IPS-18c (cell line): ENCODE measurements around the gene VSTM1.

ENCODE experiments used
- H3K4me3 ChIP-seq: 2 replicates; pipeline ENCODE4 v1.7.0; 2013; ENCODE audit warnings: low read depth, mild to moderate bottlenecking, low read length, moderate library complexity; ENCODE audit not compliant: insufficient read depth
- H3K9me3 ChIP-seq: one replicate; pipeline ENCODE4 v1.6.1; 2013; ENCODE audit warnings: mild to moderate bottlenecking, low read length, moderate library complexity; ENCODE audit not compliant: control insufficient read depth, insufficient read depth

Gene VSTM1

DNA sequence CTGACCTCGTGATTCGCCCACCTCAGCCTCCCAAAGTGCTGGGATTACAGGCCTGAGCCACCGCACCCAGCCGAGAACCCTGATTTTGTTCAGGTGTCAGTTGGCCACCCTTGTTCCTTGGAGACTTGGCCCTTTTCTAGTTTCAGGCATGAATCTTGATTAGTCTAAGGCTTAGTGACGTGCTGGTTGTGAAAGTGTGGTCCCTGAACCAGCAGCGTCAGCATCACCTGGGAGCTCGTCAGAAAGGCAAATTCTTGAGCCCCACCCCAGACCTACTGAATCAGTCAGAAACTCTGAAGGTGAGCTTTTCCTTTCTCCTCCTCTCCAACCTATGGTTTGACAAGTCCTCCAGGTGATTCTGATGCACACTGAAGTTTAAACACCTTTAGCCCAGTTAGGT, 37.0 kb downstream of the VSTM1 start:
- H3K4me3 ChIP-seq: no peak overlapping the region
- H3K9me3 ChIP-seq: no peaks in the 10 kb centered on the region

DNA sequence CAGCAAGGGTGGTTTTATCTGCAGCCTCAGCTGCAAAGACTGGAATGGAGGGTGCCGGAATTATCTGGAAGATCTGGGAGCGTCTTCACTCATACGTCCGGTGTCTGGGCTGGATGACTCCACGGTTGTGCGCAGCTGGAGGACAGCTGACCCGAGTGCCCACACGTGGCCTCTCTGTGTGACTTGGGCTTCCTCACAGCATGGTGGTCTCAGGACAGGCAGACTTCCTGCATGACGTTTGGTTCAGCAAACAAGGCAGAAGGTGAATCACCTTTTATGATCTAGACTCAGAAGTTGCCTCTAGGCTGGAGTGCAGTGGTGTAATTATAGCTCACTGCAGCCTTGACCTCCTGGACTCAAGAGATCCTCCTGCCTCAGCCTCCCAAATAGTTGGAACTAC, 39.0 kb downstream of the VSTM1 start:
- Histone ChIP-seq H3K4me3 (no peak overlapping the region), H3K9me3 (no peaks in the 10 kb centered on the region)

DNA sequence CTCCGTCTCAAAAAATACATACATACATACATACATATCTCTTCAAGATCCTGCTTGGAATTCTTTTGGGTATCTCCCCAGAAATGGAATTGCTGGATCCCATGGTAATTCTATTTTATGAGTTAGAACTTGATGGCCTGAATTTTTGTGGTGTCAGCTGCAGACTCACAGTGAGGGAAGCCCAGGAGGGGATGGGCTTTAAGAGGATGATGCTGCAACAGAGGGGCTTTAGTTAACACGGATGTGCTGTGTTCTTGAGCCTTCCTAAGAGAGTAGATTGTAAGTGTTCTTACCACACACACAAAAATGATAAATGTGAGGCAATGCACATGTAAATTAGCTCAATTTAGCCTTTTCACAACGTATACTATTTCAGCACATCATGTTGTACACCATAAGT, 40.5 kb downstream of the VSTM1 start:
- no peaks in the 10 kb centered on the region for H3K9me3 ChIP-seq
- H3K4me3 ChIP-seq: no peak overlapping the region

DNA sequence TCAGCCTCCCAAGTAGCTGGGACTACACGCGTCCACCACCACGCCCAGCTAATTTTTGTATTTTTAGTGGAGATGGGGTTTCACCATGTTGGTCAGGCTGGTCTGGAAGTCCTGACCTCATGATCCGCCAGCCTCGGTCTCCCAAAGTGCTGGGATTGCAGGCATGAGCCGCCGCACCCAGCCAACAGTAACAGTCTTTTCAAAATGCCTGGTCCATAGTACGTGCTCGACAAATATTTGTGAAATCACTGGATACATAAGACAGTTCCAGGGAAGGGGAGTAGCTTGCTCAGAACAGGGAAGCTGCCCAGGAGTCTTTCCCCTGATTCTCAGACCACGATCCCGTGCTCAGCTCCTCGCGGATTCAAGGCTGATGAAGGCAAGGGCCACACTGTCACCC, 41.8 kb downstream of the VSTM1 start:
- H3K9me3 ChIP-seq: no peaks in the 10 kb centered on the region
- no peak overlapping the region for H3K4me3 ChIP-seq

DNA sequence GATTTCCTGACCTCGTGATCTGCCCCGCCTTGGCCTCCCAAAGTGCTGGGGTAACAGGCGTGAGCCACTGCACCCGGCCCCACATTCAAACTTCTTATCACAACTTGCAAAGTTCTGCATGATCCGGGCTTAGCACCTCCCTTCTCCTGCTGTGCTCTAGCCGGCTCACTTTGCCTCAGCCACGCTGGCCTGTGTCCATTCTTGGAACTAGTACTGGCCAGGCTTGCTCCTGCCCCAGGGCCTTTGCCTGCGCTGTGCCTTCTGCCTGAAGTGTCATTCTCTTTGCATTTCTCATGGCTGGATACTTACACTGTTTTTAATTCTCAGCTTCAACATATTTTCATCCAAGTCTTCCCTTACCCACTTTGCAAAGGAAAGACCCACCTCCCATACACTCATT, 42.3 kb downstream of the VSTM1 start:
- H3K9me3 ChIP-seq: no peaks in the 10 kb centered on the region
- H3K4me3 ChIP-seq: no peak overlapping the region

DNA sequence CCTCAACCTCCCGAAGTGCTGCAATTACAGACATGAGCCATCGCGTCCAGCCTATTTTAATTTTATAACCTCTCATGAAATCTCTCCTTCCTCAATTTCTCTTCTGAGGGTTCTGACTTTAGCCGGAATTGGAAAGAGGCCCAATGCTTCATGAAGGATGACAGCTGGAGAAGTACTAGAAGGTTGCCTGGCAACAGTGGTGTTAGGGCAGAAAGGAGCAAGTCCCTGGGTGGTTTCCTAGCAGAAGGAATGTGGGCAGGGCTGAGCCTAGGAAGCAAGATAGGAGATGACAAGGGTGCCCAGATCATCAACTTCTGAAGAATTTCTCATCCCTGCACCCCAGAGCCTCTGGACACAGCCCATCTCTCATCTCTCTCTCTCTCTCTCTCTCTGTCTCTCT, 46.4 kb downstream of the VSTM1 start:
- Histone ChIP-seq H3K9me3 (no peaks in the 10 kb centered on the region), H3K4me3 (no peak overlapping the region)

DNA sequence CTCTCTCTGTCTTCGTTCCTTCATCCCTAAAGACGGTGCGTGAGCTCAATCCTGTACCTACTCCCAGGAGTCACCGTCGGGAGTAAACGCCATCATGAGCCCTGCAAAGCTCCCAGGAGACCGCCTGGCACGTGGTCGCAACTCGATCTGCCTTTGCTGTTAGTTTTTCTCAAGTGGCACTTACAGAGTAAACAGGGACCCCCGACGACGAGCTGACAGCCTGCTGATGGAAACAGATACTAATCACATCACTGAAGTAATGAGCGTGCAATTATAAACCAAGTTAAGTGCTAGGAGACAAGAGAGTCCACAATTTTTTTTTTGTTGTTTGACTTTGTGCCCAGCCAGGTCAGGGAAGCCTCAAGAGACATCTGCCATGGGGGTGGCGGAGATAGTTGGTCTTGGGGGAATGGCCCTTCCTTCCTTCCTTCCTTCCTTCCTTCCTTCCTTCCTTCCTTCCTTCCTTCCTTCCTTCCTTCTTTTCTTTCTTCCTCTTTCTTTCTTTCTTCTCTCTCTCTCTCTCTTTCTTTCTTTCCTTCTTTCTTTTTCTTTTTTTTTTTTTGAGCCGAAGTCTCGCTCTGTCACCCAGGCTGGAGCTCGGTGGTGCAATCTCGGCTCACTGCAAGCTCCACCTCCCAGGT, 48.7 kb downstream of the VSTM1 start:
- Histone ChIP-seq H3K4me3 (no peak overlapping the region), H3K9me3 (no peaks in the 10 kb centered on the region)

DNA sequence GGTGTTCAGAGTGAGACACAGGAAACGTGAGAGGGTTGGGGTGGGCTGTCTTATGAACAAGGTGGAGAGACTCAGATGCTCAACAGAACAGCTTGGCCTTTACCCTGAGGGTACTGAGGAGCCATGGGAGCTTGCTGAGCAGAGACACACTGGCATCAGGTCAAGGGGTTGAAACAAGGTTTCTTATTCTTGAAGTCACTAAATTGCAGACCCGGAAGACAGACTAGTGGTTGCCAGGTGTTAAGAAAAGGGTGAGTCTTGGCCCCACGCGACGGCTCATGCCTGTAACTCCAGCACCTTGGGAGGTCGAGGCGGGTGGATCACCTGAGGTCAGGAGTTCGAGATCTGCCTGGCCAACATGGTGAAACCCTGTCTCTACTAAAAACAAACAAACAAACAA, 49.8 kb downstream of the VSTM1 start:
- no peak overlapping the region for H3K4me3 ChIP-seq
- H3K9me3 ChIP-seq: no peaks in the 10 kb centered on the region

DNA sequence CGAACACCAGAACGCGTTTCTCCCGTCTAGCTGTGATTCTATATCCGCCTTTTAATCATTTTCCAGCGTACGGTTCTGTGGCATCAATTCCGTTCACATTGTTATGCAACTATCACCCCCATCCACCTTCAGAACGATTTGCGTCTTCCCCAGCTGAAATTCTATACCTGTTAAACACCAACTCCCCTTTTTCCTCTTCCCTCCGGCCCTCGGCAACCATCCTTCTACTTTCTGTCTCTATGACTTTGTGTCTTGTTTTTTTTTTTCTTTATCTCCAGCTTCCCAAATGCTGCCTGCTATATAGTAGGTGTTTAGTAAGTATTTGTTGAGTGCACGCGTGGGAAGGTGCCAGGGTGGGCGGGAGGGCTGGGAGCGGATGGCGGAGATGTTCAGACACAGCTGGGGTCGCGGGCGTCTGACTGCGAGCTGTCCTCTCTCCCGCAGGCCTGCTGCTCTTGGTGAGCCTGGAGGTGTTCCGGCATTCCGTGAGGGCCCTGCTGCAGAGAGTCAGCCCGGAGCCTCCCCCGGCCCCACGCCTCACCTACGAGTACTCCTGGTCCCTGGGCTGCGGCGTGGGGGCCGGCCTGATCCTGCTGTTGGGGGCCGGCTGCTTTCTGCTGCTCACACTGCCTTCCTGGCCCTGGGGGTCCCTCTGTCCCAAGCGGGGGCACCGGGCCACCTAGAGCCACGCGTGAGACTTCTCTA, 52.0 kb downstream of the VSTM1 start:
- Histone ChIP-seq H3K4me3 (peak overlapping the region; percentile 28; the same call in 1 of the 2 replicates), H3K9me3 (no peaks in the 10 kb centered on the region)

DNA sequence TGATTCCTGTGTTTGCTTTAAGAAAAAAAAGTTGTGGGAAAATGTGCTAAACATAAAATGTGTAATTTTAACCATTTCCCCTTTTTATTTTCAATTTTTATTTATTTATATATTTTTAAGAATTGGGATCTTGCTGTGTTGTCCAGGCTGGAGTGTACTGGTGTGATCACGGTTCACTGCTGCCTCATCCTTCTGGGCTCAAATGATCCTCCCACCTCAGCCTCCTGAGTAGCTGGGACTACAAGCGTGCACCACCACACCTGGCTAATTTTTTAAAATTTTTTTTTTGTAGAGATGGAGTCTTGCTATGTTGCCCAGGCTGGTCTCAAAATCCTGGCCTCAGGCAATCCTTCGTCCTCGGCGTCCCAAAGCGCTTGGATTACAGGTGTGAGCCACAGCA, 53.2 kb downstream of the VSTM1 start:
- no peak overlapping the region for H3K4me3 ChIP-seq
- H3K9me3 ChIP-seq: no peaks in the 10 kb centered on the region

DNA sequence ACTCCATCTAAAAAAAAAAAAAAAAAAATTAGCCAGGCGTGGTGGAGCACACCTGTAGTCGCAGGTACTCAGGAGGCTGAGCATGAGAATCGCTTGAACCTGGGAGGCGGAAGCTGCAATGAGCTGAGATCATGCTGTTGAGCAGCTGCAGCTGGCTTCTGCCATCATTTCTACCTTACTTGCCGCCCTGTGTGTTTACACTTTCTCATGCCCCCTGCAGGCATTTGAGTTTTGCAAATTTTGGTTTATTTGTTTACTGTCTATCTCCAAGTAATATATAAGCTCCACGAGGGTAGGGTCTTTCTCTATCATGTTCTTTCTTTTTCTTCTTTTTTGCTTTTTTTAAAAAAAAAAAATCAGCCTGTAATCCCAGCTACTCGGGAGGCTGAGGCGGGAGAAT, 54.3 kb downstream of the VSTM1 start:
- no peaks in the 10 kb centered on the region for H3K9me3 ChIP-seq
- H3K4me3 ChIP-seq: no peak overlapping the region

DNA sequence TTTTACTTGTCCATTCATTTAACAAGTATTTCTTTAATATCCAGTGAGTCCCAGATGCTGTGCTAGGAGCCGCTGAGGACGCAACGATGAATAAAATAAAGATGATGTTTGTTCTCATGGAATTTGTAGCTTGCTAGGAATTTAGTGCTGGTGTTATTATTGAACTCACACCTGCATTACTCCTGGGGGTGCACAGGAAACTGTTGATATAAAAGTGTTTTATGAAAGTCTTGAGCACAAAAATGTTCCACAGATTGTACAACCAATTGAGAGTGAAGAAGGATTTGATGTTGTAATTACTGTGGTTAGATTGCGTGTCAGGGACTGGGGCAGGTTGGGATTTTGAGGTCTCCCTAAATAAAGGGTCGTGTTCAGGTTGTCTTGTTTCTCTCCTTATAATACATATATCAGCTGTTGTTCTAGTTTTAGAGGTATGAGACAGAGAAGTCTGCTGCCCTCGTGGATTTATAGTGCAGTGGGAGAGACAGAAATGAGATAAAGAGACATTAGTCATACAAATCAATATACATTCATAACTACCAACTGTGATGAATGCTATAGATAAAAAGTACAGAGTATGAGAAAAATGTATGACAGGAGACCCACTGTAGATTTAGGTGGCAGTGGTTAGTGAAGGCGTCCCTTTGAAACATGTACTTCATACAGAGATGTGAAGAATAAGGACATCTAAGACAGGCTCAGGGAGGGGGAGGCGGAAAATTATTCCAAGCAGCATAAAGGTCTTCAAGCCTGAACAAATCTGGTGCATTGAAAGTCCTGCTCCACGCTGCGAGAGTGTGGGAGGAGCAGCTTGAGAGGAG, 61.0 kb downstream of the VSTM1 start:
- no peaks in the 10 kb centered on the region for H3K9me3 ChIP-seq
- H3K4me3 ChIP-seq: no peak overlapping the region

DNA sequence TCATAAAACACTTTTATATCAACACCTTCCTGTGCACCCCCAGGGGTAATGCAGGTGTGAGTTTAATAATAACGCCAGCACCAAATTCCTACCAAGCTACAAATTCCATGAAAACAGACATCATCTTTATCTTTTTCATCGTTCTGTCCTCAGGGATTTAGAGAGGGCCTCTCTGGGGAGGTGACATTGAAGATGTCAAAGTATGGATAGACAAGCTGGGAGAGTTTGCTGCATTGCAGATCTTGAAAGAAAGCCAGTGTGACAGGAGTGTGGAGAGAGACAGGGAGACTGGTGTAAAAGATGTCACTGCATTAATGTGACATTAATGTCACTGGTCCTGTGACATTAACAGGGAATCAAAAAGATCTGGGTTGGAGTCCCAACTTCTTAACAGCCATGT, 62.2 kb downstream of the VSTM1 start:
- H3K9me3 ChIP-seq: no peaks in the 10 kb centered on the region
- no peak overlapping the region for H3K4me3 ChIP-seq

DNA sequence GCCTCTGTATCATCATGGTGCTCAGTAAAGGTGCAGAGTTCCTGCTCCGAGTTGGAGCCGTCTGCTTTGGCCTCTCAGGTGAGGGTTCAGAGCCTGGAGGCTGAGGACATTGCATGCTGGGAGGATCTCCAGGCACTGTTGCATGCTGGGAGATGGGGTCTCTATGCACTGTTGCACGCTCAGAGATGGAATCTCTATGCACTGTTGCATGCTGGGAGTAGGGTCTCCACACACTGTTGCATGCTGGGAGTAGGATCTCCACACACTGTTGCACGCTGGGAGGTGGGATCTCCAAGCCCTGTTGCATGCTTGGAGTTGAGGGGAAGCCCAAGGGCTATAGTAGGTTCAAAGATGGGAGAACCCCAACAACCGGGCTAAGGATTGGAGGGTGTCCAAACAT, 64.0 kb downstream of the VSTM1 start:
- Histone ChIP-seq H3K9me3 (no peaks in the 10 kb centered on the region), H3K4me3 (no peak overlapping the region)

DNA sequence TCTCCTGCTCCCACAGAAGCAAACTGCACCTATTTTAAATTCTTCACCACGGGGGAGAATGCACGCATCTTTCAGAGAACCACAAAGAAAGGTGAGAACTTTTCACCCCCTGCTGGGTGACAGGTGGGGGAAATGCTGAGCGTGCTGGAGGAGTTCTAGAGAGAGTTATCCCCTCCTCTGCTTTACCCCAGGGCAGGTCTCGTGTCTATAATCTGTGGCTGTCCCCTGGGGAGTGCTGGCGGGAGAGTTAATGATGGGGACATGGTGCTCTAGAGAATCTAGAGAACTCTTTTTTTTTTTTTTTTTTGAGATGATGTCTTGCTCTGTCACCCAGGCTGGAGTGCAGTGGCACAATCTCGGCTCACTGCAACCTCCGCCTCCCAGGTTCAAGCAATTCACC, 65.5 kb downstream of the VSTM1 start:
- no peaks in the 10 kb centered on the region for H3K9me3 ChIP-seq
- H3K4me3 ChIP-seq: no peak overlapping the region

DNA sequence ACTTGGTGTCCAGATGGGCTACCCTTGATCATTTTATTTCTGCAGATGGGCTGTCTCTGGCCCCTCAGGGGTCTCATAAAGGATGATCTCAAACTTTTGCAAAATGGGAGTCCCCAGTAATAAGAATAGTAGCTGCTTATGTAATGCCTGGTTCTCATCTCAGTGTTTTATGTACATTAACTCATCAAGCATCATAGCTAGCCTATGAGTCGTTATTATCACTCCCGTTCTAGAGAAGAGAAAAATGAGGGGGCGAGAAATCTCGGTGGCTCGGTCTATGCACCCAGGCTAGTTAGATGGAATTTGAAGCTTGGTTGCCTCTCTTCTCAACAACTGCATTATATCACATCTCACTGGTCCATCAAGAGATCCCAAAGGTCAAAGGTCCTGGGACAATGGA, 68.9 kb downstream of the VSTM1 start:
- H3K4me3 ChIP-seq: no peak overlapping the region
- H3K9me3 ChIP-seq: no peaks in the 10 kb centered on the region

DNA sequence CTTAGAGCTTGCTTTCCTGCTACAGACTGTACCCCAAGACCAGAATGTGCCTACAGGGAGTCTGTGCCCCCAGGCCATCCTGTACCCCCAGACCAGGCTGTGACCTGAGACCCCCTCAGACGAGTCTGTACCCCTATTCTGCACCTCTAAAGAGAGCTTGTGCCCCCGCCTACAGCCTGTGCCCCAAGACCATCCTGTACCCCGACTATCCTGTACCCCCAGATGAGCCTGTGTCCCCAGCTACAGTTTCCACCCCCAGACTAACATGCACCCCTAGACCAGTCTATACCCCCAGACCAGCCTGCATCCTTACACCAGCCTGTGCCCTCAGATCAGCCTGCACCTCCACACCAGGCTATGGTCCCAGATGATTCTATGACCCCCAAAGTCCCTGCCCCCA, 70.2 kb downstream of the VSTM1 start:
- Histone ChIP-seq H3K9me3 (no peaks in the 10 kb centered on the region), H3K4me3 (no peak overlapping the region)

DNA sequence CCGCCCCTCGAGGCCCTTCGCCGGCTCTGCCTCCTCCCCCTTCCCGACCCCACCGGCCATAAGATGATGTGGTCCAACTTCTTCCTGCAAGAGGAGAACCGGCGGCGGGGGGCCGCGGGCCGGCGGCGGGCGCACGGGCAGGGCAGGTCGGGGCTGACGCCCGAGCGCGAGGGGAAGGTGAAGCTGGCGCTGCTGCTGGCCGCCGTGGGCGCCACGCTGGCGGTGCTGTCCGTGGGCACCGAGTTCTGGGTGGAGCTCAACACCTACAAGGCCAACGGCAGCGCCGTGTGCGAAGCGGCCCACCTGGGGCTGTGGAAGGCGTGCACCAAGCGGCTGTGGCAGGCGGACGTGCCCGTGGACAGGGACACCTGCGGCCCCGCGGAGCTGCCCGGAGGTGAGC, 70.9 kb downstream of the VSTM1 start:
- no peaks in the 10 kb centered on the region for H3K9me3 ChIP-seq
- no peak overlapping the region for H3K4me3 ChIP-seq
